PC-9 (cell line): Measurements from ENCODE around the gene TUBE1. TPM values are rescaled to one million over a fixed set of nuclear protein-coding genes. Genes with fewer than 3 reads are reported as not detected.

ENCODE experiments used
- BruUV-seq: library from RNA; stranded (reverse); fragments of 400-500 nt; replicated peaks from 2 replicates; lab custom pipeline; 2021; lab: Mats Ljungman, UMichigan
- CTCF ChIA-PET: fragments of 300-600 bp; sonication (Branson Sonifier 250); formaldehyde crosslinking; loops from one replicate; lab custom pipeline; 2022; ENCODE audit warnings: antibody characterized with exemption; lab: Charles Lee
- POLR2A ChIA-PET: fragments of 300-600 bp; sonication (Branson Sonifier 250); formaldehyde crosslinking; loops from one replicate; lab custom pipeline; 2022; ENCODE audit warnings: antibody characterized with exemption; ENCODE audit not compliant: unreplicated experiment; lab: Charles Lee
- DNase-seq, 2 experiments: peaks; one replicate each; pipeline versions ENCODE4 v3.0.0 to v3.0.0-alpha.2; 2015 to 2022; ENCODE audit warnings: mixed read lengths in 1 of 2
- H2AFZ ChIP-seq: fragments of 200-600 bp; sonication (generic); 2 replicates; pipeline ENCODE4 v1.8.1; 2017; ENCODE audit warnings: antibody characterized with exemption
- H3F3A ChIP-seq: fragments of 200-600 bp; sonication (generic); 2 replicates; pipeline ENCODE4 v1.8.1; 2017; ENCODE audit warnings: antibody characterized with exemption, mild to moderate bottlenecking, low read depth; ENCODE audit not compliant: insufficient read depth
- H3K27ac ChIP-seq: fragments of 200-600 bp; sonication (generic); 2 replicates; pipeline ENCODE4 v1.6.1; 2016; ENCODE audit warnings: mixed run types
- H3K27me3 ChIP-seq: fragments of 200-600 bp; sonication (generic); 2 replicates; pipeline ENCODE4 v1.6.1; 2016; ENCODE audit warnings: low read depth, mixed run types; ENCODE audit not compliant: insufficient read depth
- H3K36me3 ChIP-seq: fragments of 200-600 bp; sonication (generic); 2 replicates; pipeline ENCODE4 v1.6.1; 2016; ENCODE audit warnings: low read depth, mixed run types
- H3K4me1 ChIP-seq: fragments of 200-600 bp; sonication (generic); replicated peaks from 2 replicates; pipeline ENCODE4 v1.6.1; 2016; ENCODE audit warnings: mixed run types; ENCODE audit not compliant: insufficient read depth
- H3K4me2 ChIP-seq: fragments of 200-600 bp; sonication (generic); 2 replicates; pipeline ENCODE4 v1.6.1; 2017; ENCODE audit warnings: mixed run types
- H3K4me3 ChIP-seq: fragments of 200-600 bp; sonication (generic); 2 replicates; pipeline ENCODE4 v1.6.1; 2016; ENCODE audit warnings: mixed run types
- H3K79me2 ChIP-seq: fragments of 200-600 bp; sonication (generic); 2 replicates; pipeline ENCODE4 v1.6.1; 2017; ENCODE audit warnings: low read depth, mixed run types
- H3K9me2 ChIP-seq: fragments of 200-600 bp; sonication (generic); 2 replicates; pipeline ENCODE4 v1.8.1; 2017; ENCODE audit warnings: mild to moderate bottlenecking; ENCODE audit not compliant: insufficient read depth
- H3K9me3 ChIP-seq: fragments of 200-600 bp; sonication (generic); 2 replicates; pipeline ENCODE4 v1.8.1; 2016; ENCODE audit warnings: low read depth; ENCODE audit not compliant: insufficient read depth
- H4K20me1 ChIP-seq: fragments of 200-600 bp; sonication (generic); 2 replicates; pipeline ENCODE4 v1.8.1; 2017; ENCODE audit not compliant: insufficient read depth
- EZH2 ChIP-seq: fragments of 200-600 bp; sonication (generic); IDR thresholded peaks from 2 replicates; pipeline ENCODE4 v1.8.0; 2017; ENCODE audit warnings: antibody characterized with exemption, low read depth
- intact Hi-C: fragments of 100-400 bp; cut with micrococcal nuclease; formaldehyde crosslinking; loops from one replicate; pipeline ENCODE4 v1.10.0; 2022; ENCODE audit not compliant: unreplicated experiment
- total RNA-seq: library from RNA; stranded (reverse); gene quantifications from 2 replicates; pipeline ENCODE4 v1.2.3, GENCODE V29; 2021
- TF ChIP-seq, protein P1 (sequence below): fragments of 200-600 bp; sonication (generic); conservative IDR thresholded peaks from 2 replicates; pipeline ENCODE4 v1.6.1; 2017; ENCODE audit warnings: mixed run types, antibody characterized with exemption, mild to moderate bottlenecking, moderate library complexity

Gene TUBE1
- total RNA-seq, 1 experiment from 2014 or later: 30.3 TPM

DNA sequence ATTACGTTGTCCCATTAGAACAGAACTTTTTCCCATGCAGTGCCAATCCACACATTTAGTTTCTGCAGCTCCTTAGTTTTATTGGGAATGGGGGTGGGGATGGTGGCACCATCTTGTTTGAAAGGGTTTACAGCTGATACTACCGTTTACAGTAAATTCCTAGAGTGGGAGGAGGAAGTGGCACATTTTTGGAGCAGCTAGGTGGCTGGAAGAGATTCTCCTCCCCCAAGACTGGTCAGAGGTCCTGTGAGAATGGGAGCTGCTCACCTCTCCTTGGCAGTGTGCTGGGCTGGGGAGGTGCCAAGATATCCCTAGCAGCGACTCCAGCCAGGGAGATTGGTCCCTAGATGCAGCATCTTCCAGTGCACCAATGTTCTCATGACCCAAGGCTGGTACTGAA, 45.7 kb downstream of the TUBE1 start:
- peak in 1 of 2 experiments; percentile 32 for DNase-seq
- Histone ChIP-seq H3K79me2 (no peaks in the 10 kb centered on the region), H3K4me2 (no peak overlapping the region), H3F3A (no peaks in the 10 kb centered on the region; the same call in 1 of the 2 replicates), H3K27me3 (no peaks in the 10 kb centered on the region), H3K27ac (no peak overlapping the region), H4K20me1 (no peaks in the 10 kb centered on the region), H3K9me3 (no peaks in the 10 kb centered on the region), H2AFZ (0 out of 2 replicates have a peak overlapping the region, but pooled peaks have one; percentile 95), H3K4me3 (no peak overlapping the region), H3K9me2 (no peaks in the 10 kb centered on the region), H3K4me1 (0 out of 2 replicates have a peak, but pooled peaks cover 4% of the 10 kb centered on the region), H3K36me3 (no peaks in the 10 kb centered on the region)
- POLR2A ChIA-PET: no interaction called here
- no peak for TF ChIP-seq EZH2
- TF ChIP-seq, protein P1, sequence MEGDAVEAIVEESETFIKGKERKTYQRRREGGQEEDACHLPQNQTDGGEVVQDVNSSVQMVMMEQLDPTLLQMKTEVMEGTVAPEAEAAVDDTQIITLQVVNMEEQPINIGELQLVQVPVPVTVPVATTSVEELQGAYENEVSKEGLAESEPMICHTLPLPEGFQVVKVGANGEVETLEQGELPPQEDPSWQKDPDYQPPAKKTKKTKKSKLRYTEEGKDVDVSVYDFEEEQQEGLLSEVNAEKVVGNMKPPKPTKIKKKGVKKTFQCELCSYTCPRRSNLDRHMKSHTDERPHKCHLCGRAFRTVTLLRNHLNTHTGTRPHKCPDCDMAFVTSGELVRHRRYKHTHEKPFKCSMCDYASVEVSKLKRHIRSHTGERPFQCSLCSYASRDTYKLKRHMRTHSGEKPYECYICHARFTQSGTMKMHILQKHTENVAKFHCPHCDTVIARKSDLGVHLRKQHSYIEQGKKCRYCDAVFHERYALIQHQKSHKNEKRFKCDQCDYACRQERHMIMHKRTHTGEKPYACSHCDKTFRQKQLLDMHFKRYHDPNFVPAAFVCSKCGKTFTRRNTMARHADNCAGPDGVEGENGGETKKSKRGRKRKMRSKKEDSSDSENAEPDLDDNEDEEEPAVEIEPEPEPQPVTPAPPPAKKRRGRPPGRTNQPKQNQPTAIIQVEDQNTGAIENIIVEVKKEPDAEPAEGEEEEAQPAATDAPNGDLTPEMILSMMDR: no peak
- BruUV-seq: no TSS peak
- intact Hi-C loops: loop anchor here (10.0 kb wide), 1 partner anchor 557 kb away; the partner anchor contains the start of gene REV3L
- CTCF ChIA-PET: interaction anchor here (0.6 to 1.5 kb wide), 5 partner anchors 329 to 1306 kb away, joined by 3 to 12 read pairs (median 3); no protein-coding TSS in a partner anchor

DNA sequence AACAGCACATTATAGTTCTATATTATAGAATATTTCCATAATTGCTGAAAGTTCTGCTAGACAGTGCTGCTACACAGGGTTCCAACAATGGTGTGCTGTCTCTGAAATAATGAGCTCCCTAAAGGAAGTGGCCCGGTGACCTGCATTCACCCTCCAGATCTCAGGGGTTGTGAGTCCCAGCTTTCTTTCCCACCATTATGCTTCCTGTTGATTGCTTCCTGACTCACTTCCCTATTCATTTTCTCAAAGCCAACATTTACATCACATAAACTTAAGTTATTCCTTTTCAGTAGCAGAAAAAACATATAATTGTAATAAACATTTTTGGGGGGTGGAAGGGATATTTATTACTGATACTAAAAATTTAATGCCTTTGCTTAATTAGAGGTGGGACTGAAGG, 46.3 kb downstream of the TUBE1 start:
- Histone ChIP-seq H3F3A (no peaks in the 10 kb centered on the region; the same call in 1 of the 2 replicates), H3K4me1 (0 out of 2 replicates have a peak, but pooled peaks cover 4% of the 10 kb centered on the region), H2AFZ (no peak overlapping the region), H3K4me2 (no peak overlapping the region), H3K27ac (no peak overlapping the region), H3K79me2 (no peaks in the 10 kb centered on the region), H3K4me3 (no peak overlapping the region), H4K20me1 (no peaks in the 10 kb centered on the region), H3K27me3 (no peaks in the 10 kb centered on the region), H3K36me3 (no peaks in the 10 kb centered on the region), H3K9me2 (no peaks in the 10 kb centered on the region), H3K9me3 (no peaks in the 10 kb centered on the region)
- DNase-seq: no peak
- no TSS peak for BruUV-seq
- ChIA-PET POLR2A (no interaction called here), CTCF (interaction anchor here (1.0 to 1.5 kb wide), 2 partner anchors 329 to 331 kb away, joined by 3 read pairs; no protein-coding TSS in a partner anchor)
- TF ChIP-seq, protein P1: no peak
- TF ChIP-seq EZH2: no peak
- intact Hi-C loops: loop anchor here (10.0 kb wide), 1 partner anchor 556 kb away; the partner anchor contains the start of gene REV3L

DNA sequence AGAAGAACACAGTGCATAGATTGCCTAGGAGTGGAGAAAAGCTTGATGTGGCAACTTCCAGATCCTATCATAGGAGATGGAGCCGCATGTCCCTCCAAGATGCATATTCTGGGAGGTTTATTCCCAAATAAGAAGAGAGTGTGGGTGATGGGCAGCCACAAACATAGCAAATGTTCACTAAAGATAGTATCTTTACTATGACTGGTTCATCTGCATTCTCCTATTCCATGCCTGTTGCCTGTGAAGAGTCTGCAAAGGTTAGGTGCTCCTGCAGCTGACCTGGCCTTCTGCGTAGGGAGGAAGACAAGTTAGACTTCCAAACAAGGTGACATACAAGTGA, 47.9 kb downstream of the TUBE1 start:
- Histone ChIP-seq H3F3A (no peaks in the 10 kb centered on the region; the same call in 1 of the 2 replicates), H3K27me3 (no peaks in the 10 kb centered on the region), H3K79me2 (no peaks in the 10 kb centered on the region), H3K4me2 (no peak overlapping the region), H3K4me3 (no peak overlapping the region), H2AFZ (no peak overlapping the region), H3K36me3 (no peaks in the 10 kb centered on the region), H3K4me1 (0 out of 2 replicates have a peak, but pooled peaks cover 4% of the 10 kb centered on the region), H3K9me3 (no peaks in the 10 kb centered on the region), H3K9me2 (no peaks in the 10 kb centered on the region), H3K27ac (no peak overlapping the region), H4K20me1 (no peaks in the 10 kb centered on the region)
- intact Hi-C loops: no loop called here
- no peak for DNase-seq
- CTCF ChIA-PET: interaction anchor here (0.5 kb wide), 1 partner anchor 371 kb away, joined by 6 read pairs; no protein-coding TSS in a partner anchor
- no peak for TF ChIP-seq EZH2
- TF ChIP-seq, protein P1: no peak
- POLR2A ChIA-PET: no interaction called here
- no TSS peak for BruUV-seq
